GM19324 (cell line): ENCODE data around the gene MED15.

Experiments used
- ATAC-seq: cut with Tn5 transposase; IDR thresholded peaks from one replicate; pipeline ENCODE4 v1.9.1; 2021; ENCODE audit warnings: mild to moderate bottlenecking, moderate library complexity; ENCODE audit not compliant: unreplicated experiment, low FRiP score

MED15 gene

DNA sequence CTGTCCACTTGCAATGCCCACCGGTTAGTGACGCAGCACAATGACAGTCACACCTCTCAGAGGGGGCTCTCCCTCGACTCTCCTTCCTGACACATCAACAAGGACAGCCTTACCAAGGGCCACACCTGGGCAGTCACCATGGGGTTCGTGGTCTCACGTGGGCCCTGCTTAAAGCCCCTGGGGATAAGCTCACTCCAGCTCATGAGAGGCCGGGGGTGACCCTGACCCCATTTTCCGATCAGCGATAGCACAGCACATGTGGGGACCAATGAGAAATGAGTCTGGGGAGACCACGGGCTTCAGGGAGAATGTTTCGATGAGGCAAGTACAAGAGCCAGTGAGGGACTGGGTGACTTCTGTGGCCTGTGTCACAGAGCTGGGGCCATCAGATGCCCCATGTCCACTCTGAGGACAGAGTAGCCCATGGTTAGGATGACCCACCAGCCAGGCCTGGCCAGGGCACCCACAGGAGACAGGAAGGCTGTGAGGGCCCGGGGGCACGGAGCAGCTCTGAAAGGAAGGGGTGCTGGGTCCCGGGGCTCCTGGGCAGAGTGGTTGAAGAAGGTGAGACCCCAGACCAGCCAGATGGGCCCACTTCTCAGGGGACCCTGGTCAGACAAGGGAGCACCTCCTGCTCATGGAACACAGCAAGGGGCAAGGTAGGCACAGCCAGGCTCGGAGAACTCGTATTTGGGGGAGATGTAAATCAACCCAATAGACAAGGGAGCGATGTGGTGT, 128.8 kb downstream of the MED15 start:
- no peak for ATAC-seq

DNA sequence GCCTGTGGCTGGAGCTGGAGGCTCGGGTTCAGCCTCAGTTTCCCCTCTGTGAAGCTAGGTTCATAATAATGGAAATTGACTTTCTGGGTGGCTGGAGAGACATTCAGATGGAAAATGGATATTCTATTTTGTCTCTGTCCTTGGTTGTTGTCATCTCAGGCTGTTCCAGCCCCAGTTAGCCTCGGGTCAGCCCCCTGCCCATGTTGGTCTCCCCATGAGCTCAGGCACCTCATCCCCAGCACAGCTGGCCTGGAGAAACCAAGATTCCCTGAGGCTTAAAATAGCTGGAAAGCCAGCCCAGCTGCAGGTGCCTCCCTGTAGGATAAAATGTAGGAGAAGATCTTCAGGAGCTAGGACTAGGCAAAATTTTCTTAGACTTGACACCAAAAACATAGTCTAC, 129.5 kb downstream of the MED15 start:
- no peak for ATAC-seq
